Measurements from ENCODE around the gene SLC38A2.

- TF ChIP-seq EZH2phosphoT487 (IDR thresholded peaks at IDR 0.05; ENCODE audit: borderline replicate concordance, low read length) = no peak
- no peak for TF ChIP-seq CTCF (IDR thresholded peaks at IDR 0.05; ENCODE audit: low read depth, low read length, poor library complexity, severe bottlenecking)
Measured at GRCh38 chr12:46370792-46371717, 1.5 kb downstream of the SLC38A2 start.

Data from DOHH2 (cell line).